ENCODE results near the gene GDPD3. TPM values are rescaled to one million over a fixed set of nuclear protein-coding genes. Genes with fewer than 3 reads are reported as not detected.

GDPD3 gene
- total RNA-seq, 2 donors from 2014 or later = 0.91 to 2.4 TPM

- no peak overlapping the region for H3K27ac ChIP-seq
- no peak for TF ChIP-seq POLR2A (IDR thresholded peaks at IDR 0.05)
- no peak for TF ChIP-seq CTCF (IDR thresholded peaks at IDR 0.05)
- no peak for TF ChIP-seq POLR2AphosphoS5 (IDR thresholded peaks at IDR 0.05)
- no peaks in the 10 kb centered on the region for H3K27me3 ChIP-seq (replicated peaks; ENCODE audit: insufficient read depth)
- H3K9me3 ChIP-seq = no peaks in the 10 kb centered on the region
- peaks cover 0 to 26% of the 10 kb centered on the region in 2 donors for H3K36me3 ChIP-seq
- peaks cover 11% of the 10 kb centered on the region for H3K4me1 ChIP-seq (replicated peaks)
- intact Hi-C loops (cut with DNase I) = no loop called here
- no peak for DNase-seq (ENCODE audit: low spot score)
- WGBS = 89% methylated on average over 11 of the region's 11 CpGs
- no peak overlapping the region for H3K4me3 ChIP-seq
Observed at GRCh38 chr16:30087181-30087898, 26.0 kb downstream of the GDPD3 start.

- peaks cover 7% of the 10 kb centered on the region for H3K4me1 ChIP-seq (replicated peaks)
- peaks cover 0 to 34% of the 10 kb centered on the region in 2 donors for H3K36me3 ChIP-seq
- intact Hi-C loops (cut with DNase I) = no loop called here
- no peak overlapping the region for H3K27ac ChIP-seq
- 76% methylated on average over 23 of the region's 27 CpGs for WGBS
- no peak for TF ChIP-seq CTCF (IDR thresholded peaks at IDR 0.05)
- TF ChIP-seq POLR2AphosphoS5 (IDR thresholded peaks at IDR 0.05) = no peak
- no peak for TF ChIP-seq POLR2A (IDR thresholded peaks at IDR 0.05)
- no peaks in the 10 kb centered on the region for H3K9me3 ChIP-seq
- no peak overlapping the region for H3K4me3 ChIP-seq
- no peaks in the 10 kb centered on the region for H3K27me3 ChIP-seq (replicated peaks; ENCODE audit: insufficient read depth)
- no peak for DNase-seq (ENCODE audit: low spot score)
Observed at GRCh38 chr16:30086291-30087140, 26.8 kb downstream of the GDPD3 start.

GRCh38 chr16:30085820-30086219, 27.5 kb downstream of the GDPD3 start:
- intact Hi-C loops (cut with DNase I) = no loop called here
- WGBS = 72% methylated on average over 6 of the region's 6 CpGs
- no peak for DNase-seq (ENCODE audit: low spot score)
- no peaks in the 10 kb centered on the region for H3K27me3 ChIP-seq (replicated peaks; ENCODE audit: insufficient read depth)
- H3K9me3 ChIP-seq = no peaks in the 10 kb centered on the region
- H3K36me3 ChIP-seq = peaks cover 0 to 34% of the 10 kb centered on the region in 2 donors
- H3K27ac ChIP-seq = no peak overlapping the region
- H3K4me3 ChIP-seq = no peak overlapping the region
- TF ChIP-seq POLR2A (IDR thresholded peaks at IDR 0.05) (no peak), POLR2AphosphoS5 (IDR thresholded peaks at IDR 0.05) (no peak), CTCF (IDR thresholded peaks at IDR 0.05) (no peak)
- H3K4me1 ChIP-seq (replicated peaks) = peaks cover 7% of the 10 kb centered on the region

- no peak for TF ChIP-seq POLR2A (IDR thresholded peaks at IDR 0.05)
- no peak for TF ChIP-seq CTCF (IDR thresholded peaks at IDR 0.05)
- no peak for TF ChIP-seq POLR2AphosphoS5 (IDR thresholded peaks at IDR 0.05)
- Histone ChIP-seq H3K36me3 (peaks cover 0 to 34% of the 10 kb centered on the region in 2 donors), H3K9me3 (no peaks in the 10 kb centered on the region), H3K27ac (no peak overlapping the region), H3K27me3 (replicated peaks; ENCODE audit: insufficient read depth) (no peaks in the 10 kb centered on the region), H3K4me1 (replicated peaks) (peaks cover 3% of the 10 kb centered on the region), H3K4me3 (no peak overlapping the region)
- intact Hi-C loops (cut with DNase I) = no loop called here
- DNase-seq (ENCODE audit: low spot score) = no peak
- 53% methylated on average over 3 of the region's 3 CpGs for WGBS
Observed at GRCh38 chr16:30085247-30085646, 28.1 kb downstream of the GDPD3 start.
